ENCODE measurements around the gene DUSP5.
"Not testable (repeated sequence)": the region's sequence is repeated elsewhere in the genome, so short reads cannot be mapped to it uniquely, and the experiment has no call there.

DUSP5 gene

GRCh38 chr10:110497438-110498086 is at the start of gene DUSP5:
Gene DUSP5 (plus strand): TSS chr10:110497907. CDS start chr10:110498122, 215 bp downstream.
- peak; percentile 97 for DNase-seq

GRCh38 chr10:110448682-110449418 is 48.9 kb upstream of the DUSP5 start:
- DNase-seq, result peak; percentile 18

- peak; percentile 28 for DNase-seq
Observed at GRCh38 chr10:110455446-110455845, 42.3 kb upstream of the DUSP5 start.

GRCh38 chr10:110456046-110456445 is 41.7 kb upstream of the DUSP5 start:
- DNase-seq, result peak; percentile 30

- DNase-seq, result peak; percentile 92
Observed at GRCh38 chr10:110456523-110457091, 41.1 kb upstream of the DUSP5 start.

GRCh38 chr10:110457851-110458250 is 39.9 kb upstream of the DUSP5 start:
- peak; percentile 17 for DNase-seq

GRCh38 chr10:110458266-110458920 is 39.3 kb upstream of the DUSP5 start:
- peak; percentile 39 for DNase-seq

- DNase-seq, result peak; percentile 42
Observed at GRCh38 chr10:110459600-110459999, 38.1 kb upstream of the DUSP5 start.

- peak; percentile 53 for DNase-seq
Observed at GRCh38 chr10:110460111-110460809, 37.4 kb upstream of the DUSP5 start.

- peak; percentile 47 for DNase-seq
Observed at GRCh38 chr10:110461088-110461487, 36.6 kb upstream of the DUSP5 start.

- no peak for DNase-seq
Observed at GRCh38 chr10:110461530-110461929, 36.2 kb upstream of the DUSP5 start.

- peak; percentile 28 for DNase-seq
Observed at GRCh38 chr10:110462166-110463095, 35.3 kb upstream of the DUSP5 start.

GRCh38 chr10:110468258-110468657 is 29.4 kb upstream of the DUSP5 start:
- DNase-seq, result not testable (repeated sequence)

GRCh38 chr10:110470541-110470940 is 27.2 kb upstream of the DUSP5 start:
- DNase-seq, result not testable (repeated sequence)

GRCh38 chr10:110471566-110472139 is 26.1 kb upstream of the DUSP5 start:
- no peak for DNase-seq

GRCh38 chr10:110474017-110474416 is 23.7 kb upstream of the DUSP5 start:
- DNase-seq, result peak; percentile 66

GRCh38 chr10:110474826-110475225 is 22.9 kb upstream of the DUSP5 start:
- DNase-seq, result peak; percentile 35

- DNase-seq, result peak; percentile 62
Observed at GRCh38 chr10:110475722-110476515, 21.8 kb upstream of the DUSP5 start.

- no peak for DNase-seq
Observed at GRCh38 chr10:110479710-110480109, 18.0 kb upstream of the DUSP5 start.

- DNase-seq, result no peak
Observed at GRCh38 chr10:110480387-110480786, 17.3 kb upstream of the DUSP5 start.
